CD4-positive, alpha-beta T cell treated with Interleukin-4 for 4 hours (primary cell): ENCODE data around the gene CCL22.
"Not testable (repeated sequence)": the region's sequence is repeated elsewhere in the genome, so short reads cannot be mapped to it uniquely, and the experiment has no call there.

ENCODE experiments used
- DNase-seq: peaks from one replicate; pipeline ENCODE4 v3.0.0-alpha.2; 2020

CCL22 gene

DNA sequence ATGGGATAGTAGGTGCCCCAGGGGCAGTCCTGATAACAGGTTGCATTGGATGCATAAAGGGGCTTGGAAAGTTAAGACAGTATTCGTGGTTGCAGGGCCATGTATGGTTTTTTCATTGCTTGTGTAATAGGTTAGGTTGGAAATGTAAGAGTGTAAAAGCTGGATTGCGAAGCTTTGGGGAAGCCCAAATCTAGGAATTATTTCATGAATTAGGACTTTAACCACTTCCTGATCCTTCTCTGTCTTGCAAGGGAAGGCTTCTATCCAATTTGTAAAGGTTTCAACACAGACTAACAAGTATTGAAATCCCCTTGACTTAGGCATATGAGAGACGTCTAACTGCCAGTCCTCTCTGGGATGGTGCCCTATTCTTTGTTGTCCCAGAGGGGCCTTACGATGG is 38.2 kb downstream of the CCL22 start:
- DNase-seq = no peak

- DNase-seq = not testable (repeated sequence)
Observed at GRCh38 chr16:57397493-57397892, 38.9 kb downstream of the CCL22 start.

- no peak for DNase-seq
Observed at GRCh38 chr16:57401943-57402640, 43.5 kb downstream of the CCL22 start.

DNA sequence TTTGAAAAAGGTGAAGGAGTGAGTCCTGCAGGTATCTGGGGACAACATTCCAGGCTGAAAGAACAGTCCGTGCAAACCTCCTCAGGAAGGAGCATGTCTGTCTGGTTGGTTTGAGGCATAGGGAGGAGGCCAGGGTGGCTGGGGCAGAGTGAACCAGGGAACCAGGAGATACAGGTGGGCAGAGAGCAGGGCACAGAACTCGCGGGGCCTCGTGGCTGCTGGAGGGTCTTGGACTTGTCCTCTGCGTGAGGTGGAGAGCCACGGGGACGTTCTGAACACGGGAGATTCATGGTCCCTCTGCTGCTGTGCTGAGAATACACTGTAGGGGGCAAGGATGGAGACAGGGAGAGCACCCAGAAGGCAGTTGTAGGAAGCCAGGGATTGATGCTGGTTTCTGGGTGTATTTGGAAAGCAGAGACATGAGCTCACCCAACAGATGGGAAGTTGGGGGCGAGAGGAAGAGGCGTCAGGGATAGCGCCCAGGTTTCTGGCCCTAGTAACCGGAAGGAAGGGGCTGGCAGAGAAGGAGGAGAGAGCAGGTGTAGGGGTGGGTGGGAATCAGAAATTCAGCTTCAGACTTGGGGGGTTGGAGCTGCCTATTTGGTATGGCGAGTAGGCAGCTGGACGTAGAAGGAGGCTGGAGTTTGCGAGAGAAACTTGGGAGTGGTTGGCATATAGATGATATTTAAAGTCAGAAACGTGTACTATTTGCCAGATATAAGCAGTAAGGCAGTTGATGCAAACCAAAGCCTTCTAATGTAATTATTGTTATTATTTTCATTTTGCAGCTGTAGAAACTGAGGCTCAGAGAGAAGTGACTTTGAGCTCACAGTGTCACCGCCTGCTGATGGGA is 45.6 kb downstream of the CCL22 start, which contains the start of gene CCL17:
Gene CCL17 (plus strand): TSS at position 803 of the 853 bp plus-strand sequence. CDS start 9,166 bp downstream, outside the sequence.
- no peak for DNase-seq

DNA sequence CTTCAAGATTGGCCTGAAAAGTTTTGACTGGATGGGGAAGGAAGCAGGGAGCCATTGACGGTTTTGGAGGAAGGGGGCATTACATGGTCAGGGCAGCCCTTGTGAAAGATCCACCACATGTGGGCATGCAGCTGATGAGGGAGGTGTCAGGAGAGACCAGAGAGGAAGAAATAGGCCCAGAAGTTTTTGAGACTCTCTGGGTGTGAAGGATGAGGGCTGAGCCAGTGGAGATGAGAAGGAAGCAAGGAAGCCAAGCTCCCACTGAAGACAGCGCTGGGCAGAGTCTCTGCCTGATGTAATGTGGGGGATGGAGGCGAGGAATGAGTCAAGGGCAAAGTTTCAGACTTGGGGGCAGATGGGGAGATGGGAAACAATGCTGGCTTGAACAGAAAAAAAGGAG is 46.5 kb downstream of the CCL22 start:
- DNase-seq = no peak

- no peak for DNase-seq
Observed at GRCh38 chr16:57406881-57407280, 48.3 kb downstream of the CCL22 start.

DNA sequence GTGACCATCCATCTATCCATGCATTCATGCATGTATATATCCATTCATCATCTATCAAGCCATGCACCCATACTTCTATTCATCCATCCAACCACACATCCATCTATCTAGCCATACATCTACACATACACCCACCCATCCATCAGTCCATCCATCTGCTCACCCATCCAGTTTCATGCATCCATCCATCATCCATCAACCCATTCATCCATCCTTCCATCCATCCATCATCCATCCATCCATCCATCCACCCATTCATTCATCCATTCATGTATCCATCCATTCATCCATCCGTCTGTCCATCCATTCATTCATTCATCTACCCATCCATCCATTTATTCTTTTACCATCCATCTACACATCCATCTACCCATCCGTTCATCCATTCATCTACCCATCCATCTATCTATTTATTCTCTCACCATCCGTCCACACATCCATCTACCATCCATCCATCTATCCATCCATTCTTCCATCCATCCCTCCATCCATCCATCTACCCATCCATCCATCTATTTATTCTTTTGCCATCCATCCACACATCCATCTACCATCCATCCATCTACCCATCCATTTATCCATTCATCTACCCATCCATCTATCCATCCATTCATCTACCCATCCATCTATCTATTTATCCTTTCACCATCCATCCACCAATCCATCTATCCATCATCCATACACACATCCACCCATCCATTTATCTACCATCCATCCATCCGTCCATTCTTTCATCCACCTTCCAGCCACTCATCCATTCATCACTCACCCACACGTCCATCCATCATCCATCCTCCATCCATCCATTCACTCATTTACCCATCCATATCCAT is 49.2 kb downstream of the CCL22 start:
- DNase-seq = no peak

DNA sequence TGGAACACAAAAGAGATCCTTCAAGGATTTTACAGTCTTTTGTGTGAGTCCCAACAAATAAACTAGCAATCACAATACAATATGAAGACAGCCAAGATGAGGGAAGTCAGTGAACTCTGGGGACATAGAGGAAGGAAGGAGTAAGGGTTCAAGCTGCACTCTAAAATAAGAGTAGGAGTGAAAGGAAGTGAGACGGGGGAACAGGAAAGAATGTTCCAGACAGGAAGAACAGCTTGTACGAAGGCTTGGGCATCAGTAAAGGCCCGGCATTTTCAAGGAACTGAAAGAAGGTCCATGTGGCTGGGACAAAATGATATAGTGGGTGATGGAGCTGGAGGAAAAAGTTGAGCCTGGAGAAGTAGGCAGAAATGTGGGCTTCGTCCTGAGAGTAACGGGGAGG is 50.5 kb downstream of the CCL22 start:
- no peak for DNase-seq

GRCh38 chr16:57409870-57410587 is 51.4 kb downstream of the CCL22 start:
- DNase-seq = no peak

DNA sequence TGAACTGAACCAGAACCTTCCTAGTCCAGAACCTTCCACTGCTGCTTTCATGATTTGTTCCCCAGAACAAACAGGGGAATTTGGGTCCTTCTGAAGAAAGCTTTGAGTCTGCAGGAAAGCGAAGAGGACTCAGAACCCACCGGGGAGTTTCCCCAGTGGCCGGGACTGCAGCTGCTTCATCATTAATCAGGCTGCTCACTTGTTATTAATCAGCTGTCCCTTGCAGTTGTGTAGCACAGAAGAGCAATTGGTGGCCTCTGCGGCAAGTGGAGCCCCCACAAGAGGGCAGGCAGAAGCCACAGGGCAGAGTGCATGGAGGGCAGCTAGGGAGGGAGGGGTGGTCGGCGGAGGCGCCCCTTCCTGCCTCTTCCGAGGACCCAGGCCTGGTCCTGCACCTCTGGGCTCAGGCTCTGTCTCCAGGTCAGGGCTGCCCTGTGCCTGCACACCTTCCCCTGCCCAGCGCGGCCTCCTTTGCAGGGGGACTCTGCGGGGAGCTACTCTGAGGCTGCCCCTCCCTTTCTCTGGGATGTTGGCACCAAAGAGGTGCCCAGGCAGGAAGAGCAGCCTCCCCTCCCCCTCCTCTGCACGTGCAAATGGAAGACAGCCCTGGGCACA is 52.9 kb downstream of the CCL22 start:
- DNase-seq = no peak

- DNase-seq = no peak
Observed at GRCh38 chr16:57412584-57412983, 54.0 kb downstream of the CCL22 start.

DNA sequence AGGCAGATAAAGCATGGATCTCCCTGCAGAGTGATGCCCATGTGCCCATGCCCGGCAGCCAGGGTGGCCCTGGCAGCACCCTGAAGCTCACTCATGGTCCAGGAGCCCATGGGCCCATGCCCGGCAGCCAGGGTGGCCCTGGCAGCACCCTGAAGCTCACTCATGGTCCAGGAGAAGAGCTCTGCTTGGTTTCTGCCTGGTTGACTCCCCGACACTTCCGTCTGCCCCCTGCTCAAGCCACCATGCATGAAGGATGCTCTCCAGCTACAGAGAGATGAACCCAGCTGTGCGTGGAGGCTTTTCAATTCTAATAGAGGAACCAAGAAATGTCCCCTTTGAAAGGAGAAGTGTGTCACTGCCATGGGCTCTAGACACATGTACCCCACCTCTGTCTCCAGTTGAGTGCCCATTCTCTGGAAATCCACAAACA is 54.7 kb downstream of the CCL22 start:
- no peak for DNase-seq

DNA sequence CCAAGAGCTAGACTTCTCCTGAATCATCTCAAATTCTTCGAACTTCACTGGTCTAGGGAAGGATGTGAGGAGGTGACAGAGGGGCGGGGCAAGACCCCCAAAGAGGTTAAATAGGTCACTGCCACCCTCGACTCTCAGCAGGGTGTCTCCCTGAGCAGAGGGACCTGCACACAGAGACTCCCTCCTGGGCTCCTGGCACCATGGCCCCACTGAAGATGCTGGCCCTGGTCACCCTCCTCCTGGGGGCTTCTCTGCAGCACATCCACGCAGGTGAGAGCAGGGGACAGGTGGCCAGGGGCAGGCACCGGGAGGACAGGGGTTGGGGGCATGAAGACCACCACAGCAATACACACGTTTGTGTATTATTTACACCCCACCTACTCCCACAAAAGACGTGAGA is 55.1 kb downstream of the CCL22 start:
- no peak for DNase-seq
